ENCODE measurements around the gene MTUS2. TPM values are rescaled to one million over a fixed set of nuclear protein-coding genes. Genes with fewer than 3 reads are reported as not detected.

Gene MTUS2
- total and polyA plus RNA-seq, 2 experiments from 2014 or later: 3.0 to 4.3 TPM

DNA sequence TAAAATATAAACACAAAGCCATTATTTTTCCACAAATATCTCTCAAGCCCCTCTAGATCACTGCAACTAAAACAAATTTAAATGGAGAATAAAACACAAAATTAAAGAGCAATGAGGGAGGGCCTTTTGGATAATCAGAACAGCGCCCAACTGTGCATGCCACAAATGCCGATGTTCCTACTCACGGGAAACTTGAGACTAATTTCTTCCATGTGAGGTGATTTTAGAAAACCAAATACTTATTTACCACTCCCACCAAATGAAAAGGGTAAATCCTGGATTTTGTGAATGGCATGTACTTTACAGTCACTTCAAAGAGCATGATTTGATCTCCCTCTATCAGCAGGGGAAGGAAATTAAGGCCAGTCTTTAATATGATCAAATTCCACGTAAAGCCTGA lies 700.5 kb downstream of the MTUS2 start:
- Histone ChIP-seq H3K4me3 (no peak overlapping the region), H2AFZ (no peak overlapping the region), H4K20me1 (ENCODE audit: insufficient read depth, poor library complexity, severe bottlenecking) (no peaks in the 10 kb centered on the region), H3K4me1 (ENCODE audit: insufficient read depth) (peaks cover 12% of the 10 kb centered on the region), H3K79me2 (no peaks in the 10 kb centered on the region), H3K36me3 (replicated peaks; ENCODE audit: insufficient read depth, low read depth) (no peaks in the 10 kb centered on the region), H3K27ac (no peak overlapping the region), H3K9me2 (replicated peaks; ENCODE audit: insufficient read depth) (no peaks in the 10 kb centered on the region), H3K4me2 (no peak overlapping the region), H3K27me3 (no peaks in the 10 kb centered on the region), H3K9me3 (ENCODE audit: low read depth) (no peaks in the 10 kb centered on the region)
- WGBS (ENCODE audit: low lambda C conversion rate, missing lambda C conversion rate): 50% methylated on average over 4 of the region's 4 CpGs
- no peak for DNase-seq (ENCODE audit: low spot score)
- TF ChIP-seq EZH2phosphoT487 (IDR thresholded peaks at IDR 0.05; ENCODE audit: low read depth, severe bottlenecking, unreplicated experiment): no peak

DNA sequence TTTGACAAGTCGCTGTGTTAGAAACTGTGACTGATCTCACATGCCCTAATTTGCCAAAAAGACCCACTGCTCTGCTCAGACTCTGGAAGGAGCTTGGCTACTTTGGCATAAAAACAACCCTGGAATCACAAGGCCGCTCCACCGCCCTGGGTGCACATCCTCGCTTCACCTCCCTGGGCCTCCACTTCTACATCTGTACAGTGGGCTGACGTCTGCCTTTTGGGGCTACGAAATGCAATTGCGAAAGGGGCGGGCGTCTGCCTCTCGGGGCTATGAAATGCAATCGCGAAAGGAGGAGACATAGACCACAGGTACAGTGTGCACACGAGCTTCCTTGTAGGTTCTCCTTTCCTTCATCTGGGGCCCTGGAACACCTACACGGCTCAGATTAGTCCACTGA lies 701.2 kb downstream of the MTUS2 start:
- Histone ChIP-seq H4K20me1 (ENCODE audit: insufficient read depth, poor library complexity, severe bottlenecking) (no peaks in the 10 kb centered on the region), H3K9me2 (replicated peaks; ENCODE audit: insufficient read depth) (no peaks in the 10 kb centered on the region), H3K9me3 (ENCODE audit: low read depth) (no peaks in the 10 kb centered on the region), H3K27ac (no peak overlapping the region), H3K4me2 (no peak overlapping the region), H3K4me3 (no peak overlapping the region), H3K27me3 (no peaks in the 10 kb centered on the region), H2AFZ (no peak overlapping the region), H3K4me1 (ENCODE audit: insufficient read depth) (peaks cover 12% of the 10 kb centered on the region), H3K36me3 (replicated peaks; ENCODE audit: insufficient read depth, low read depth) (no peaks in the 10 kb centered on the region), H3K79me2 (no peaks in the 10 kb centered on the region)
- no peak for DNase-seq (ENCODE audit: low spot score)
- WGBS (ENCODE audit: low lambda C conversion rate, missing lambda C conversion rate): 95% methylated on average over 14 of the region's 14 CpGs
- TF ChIP-seq EZH2 (IDR thresholded peaks at IDR 0.05; ENCODE audit: borderline replicate concordance) (no peak), EZH2phosphoT487 (IDR thresholded peaks at IDR 0.05; ENCODE audit: low read depth, severe bottlenecking, unreplicated experiment) (no peak)
- TF ChIP-seq, protein P1, sequence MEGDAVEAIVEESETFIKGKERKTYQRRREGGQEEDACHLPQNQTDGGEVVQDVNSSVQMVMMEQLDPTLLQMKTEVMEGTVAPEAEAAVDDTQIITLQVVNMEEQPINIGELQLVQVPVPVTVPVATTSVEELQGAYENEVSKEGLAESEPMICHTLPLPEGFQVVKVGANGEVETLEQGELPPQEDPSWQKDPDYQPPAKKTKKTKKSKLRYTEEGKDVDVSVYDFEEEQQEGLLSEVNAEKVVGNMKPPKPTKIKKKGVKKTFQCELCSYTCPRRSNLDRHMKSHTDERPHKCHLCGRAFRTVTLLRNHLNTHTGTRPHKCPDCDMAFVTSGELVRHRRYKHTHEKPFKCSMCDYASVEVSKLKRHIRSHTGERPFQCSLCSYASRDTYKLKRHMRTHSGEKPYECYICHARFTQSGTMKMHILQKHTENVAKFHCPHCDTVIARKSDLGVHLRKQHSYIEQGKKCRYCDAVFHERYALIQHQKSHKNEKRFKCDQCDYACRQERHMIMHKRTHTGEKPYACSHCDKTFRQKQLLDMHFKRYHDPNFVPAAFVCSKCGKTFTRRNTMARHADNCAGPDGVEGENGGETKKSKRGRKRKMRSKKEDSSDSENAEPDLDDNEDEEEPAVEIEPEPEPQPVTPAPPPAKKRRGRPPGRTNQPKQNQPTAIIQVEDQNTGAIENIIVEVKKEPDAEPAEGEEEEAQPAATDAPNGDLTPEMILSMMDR (IDR thresholded peaks at IDR 0.05; ENCODE audit: poor library complexity): no peak

DNA sequence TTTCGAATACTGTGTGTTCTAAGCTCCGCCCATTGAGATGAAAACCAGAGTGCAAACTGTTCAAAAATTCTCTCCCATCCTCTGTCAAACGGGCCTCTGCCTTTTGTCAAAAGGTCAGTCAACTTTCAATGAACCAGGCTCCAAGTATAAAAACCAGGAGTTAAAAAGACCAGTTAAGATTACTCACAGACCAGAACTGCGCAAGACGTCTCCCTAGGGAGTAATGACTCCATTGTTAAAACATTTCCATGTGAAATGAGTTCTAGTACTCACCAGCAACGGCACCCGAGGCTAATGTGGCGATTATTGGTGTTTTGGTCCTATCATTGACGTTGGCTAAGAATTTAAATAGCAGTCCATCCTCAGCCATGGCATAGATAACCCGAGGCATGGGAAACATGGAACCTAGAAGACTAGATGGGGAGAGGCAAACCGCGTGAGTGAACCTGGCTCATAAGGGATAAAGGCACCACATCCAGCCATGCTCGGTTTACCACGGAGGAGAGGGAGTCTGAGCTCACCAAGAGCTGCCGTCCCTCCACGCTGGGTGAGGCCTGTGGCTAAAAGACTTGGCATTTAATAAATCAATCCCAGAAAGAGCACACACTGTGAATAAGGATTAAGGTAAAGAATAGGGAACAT lies 702.0 kb downstream of the MTUS2 start:
- peak; percentile 34 for DNase-seq (ENCODE audit: low spot score)
- Histone ChIP-seq H3K36me3 (replicated peaks; ENCODE audit: insufficient read depth, low read depth) (no peaks in the 10 kb centered on the region), H3K4me3 (no peak overlapping the region), H3K9me2 (replicated peaks; ENCODE audit: insufficient read depth) (no peaks in the 10 kb centered on the region), H3K9me3 (ENCODE audit: low read depth) (no peaks in the 10 kb centered on the region), H2AFZ (no peak overlapping the region), H3K4me1 (ENCODE audit: insufficient read depth) (peaks cover 12% of the 10 kb centered on the region), H4K20me1 (ENCODE audit: insufficient read depth, poor library complexity, severe bottlenecking) (no peaks in the 10 kb centered on the region), H3K27me3 (no peaks in the 10 kb centered on the region), H3K79me2 (no peaks in the 10 kb centered on the region), H3K27ac (peak overlapping the region; percentile 31), H3K4me2 (no peak overlapping the region)
- 75% methylated on average over 16 of the region's 16 CpGs for WGBS (ENCODE audit: low lambda C conversion rate, missing lambda C conversion rate)
- TF ChIP-seq, protein P1 (IDR thresholded peaks at IDR 0.05; ENCODE audit: poor library complexity): no peak
- TF ChIP-seq EZH2 (IDR thresholded peaks at IDR 0.05; ENCODE audit: borderline replicate concordance): no peak
- TF ChIP-seq EZH2phosphoT487 (IDR thresholded peaks at IDR 0.05; ENCODE audit: low read depth, severe bottlenecking, unreplicated experiment): no peak

DNA sequence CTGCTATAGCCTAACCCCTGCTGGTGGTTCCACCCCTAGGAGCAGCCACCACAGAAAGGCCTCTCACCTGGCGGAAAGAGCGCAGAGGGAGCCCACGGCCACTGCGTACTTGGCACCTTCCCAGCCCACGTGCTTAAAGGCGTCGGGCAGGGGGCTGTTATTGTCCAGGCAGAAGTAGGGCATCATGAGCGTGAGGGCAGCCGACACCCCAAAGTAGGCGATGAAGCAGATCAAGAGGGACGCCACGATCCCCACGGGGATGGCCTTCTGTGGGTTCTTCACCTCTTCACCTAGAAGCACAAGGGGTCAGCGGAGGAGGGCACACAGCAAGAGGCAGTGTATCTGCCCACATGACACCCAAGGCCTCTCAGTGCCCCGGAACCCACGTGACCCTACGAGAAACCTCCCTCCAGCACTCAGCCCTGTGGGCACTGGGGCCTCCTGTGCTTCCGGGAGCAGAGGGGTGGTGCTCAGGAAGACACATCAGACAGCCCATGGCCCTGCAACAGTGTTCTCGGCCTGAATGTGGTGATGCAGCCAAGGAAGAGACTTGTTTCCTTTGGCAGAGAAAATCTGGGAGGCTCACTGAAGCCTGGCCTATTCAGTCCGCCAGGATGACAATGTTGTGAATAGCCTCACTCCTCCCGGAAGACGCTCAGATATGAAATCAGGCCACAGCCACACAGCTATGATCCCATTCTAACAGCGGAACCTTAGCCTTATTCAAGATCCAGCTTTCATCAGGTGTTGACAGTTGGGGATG lies 703.2 kb downstream of the MTUS2 start:
- 95% methylated on average over 23 of the region's 23 CpGs for WGBS (ENCODE audit: low lambda C conversion rate, missing lambda C conversion rate)
- H3K79me2 ChIP-seq: no peaks in the 10 kb centered on the region
- no peak for DNase-seq (ENCODE audit: low spot score)
- H3K9me2 ChIP-seq (replicated peaks; ENCODE audit: insufficient read depth): no peaks in the 10 kb centered on the region
- H3K9me3 ChIP-seq (ENCODE audit: low read depth): no peaks in the 10 kb centered on the region
- no peaks in the 10 kb centered on the region for H3K36me3 ChIP-seq (replicated peaks; ENCODE audit: insufficient read depth, low read depth)
- no peak overlapping the region for H3K27ac ChIP-seq
- no peak for TF ChIP-seq EZH2 (IDR thresholded peaks at IDR 0.05; ENCODE audit: borderline replicate concordance)
- no peak for TF ChIP-seq EZH2phosphoT487 (IDR thresholded peaks at IDR 0.05; ENCODE audit: low read depth, severe bottlenecking, unreplicated experiment)
- TF ChIP-seq, protein P1 (IDR thresholded peaks at IDR 0.05; ENCODE audit: poor library complexity): no peak
- no peak overlapping the region for H2AFZ ChIP-seq
- H3K27me3 ChIP-seq: no peaks in the 10 kb centered on the region
- no peaks in the 10 kb centered on the region for H4K20me1 ChIP-seq (ENCODE audit: insufficient read depth, poor library complexity, severe bottlenecking)
- no peak overlapping the region for H3K4me2 ChIP-seq
- H3K4me3 ChIP-seq: no peak overlapping the region
- H3K4me1 ChIP-seq (ENCODE audit: insufficient read depth): peaks cover 12% of the 10 kb centered on the region

Measured in hepatocyte (in vitro differentiated cells).